Measurements from ENCODE around the gene SLC2A11.

SLC2A11 gene

DNA sequence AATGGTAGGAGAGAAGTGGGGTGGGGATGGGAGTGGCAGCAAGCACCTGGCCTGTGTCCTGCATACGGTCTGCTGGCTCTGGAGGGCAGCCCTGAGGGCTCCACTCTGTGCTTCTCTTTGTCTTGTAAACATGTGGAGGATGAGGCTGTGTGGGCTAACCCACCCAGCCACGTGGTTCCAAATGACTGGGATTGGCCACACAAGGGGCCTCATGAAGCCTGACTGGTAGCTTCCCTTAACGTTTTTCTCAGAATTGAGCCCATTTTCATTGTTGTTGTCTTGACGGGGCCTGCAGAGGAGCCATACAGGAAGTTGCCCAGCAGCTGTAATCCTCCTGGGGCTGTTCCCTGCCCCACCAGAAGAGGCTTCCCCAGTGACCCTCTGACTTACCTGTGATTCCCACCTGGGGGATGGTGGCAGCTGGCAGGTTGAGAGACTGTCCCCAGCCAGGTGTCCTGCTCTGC, 36.9 kb upstream of the SLC2A11 start:
- Histone ChIP-seq H3K4me3 (ENCODE audit: insufficient read length, low read depth) (no peak overlapping the region), H3K36me3 (ENCODE audit: insufficient read depth, insufficient read length, low read length) (peaks cover 88% of the 10 kb centered on the region), H3K9ac (ENCODE audit: insufficient read length, low read depth) (no peak overlapping the region), H3K9me3 (ENCODE audit: insufficient read depth, low read length) (no peaks in the 10 kb centered on the region), H3K4me1 (ENCODE audit: insufficient read depth, insufficient read length) (peaks cover under 1% of the 10 kb centered on the region), H3K27me3 (ENCODE audit: insufficient read depth, insufficient read length) (no peaks in the 10 kb centered on the region)
- DNase-seq (ENCODE audit: low read depth, low spot score) = no peak
- no peak for TF ChIP-seq ZNF274 (IDR thresholded peaks at IDR 0.05; ENCODE audit: low read depth, low read length)
- TF ChIP-seq SUZ12 (IDR thresholded peaks at IDR 0.05; ENCODE audit: extremely low read depth, insufficient read depth, insufficient read length) = no peak
- TF ChIP-seq YY1 (IDR thresholded peaks at IDR 0.05; ENCODE audit: insufficient read depth, insufficient read length) = no peak

DNA sequence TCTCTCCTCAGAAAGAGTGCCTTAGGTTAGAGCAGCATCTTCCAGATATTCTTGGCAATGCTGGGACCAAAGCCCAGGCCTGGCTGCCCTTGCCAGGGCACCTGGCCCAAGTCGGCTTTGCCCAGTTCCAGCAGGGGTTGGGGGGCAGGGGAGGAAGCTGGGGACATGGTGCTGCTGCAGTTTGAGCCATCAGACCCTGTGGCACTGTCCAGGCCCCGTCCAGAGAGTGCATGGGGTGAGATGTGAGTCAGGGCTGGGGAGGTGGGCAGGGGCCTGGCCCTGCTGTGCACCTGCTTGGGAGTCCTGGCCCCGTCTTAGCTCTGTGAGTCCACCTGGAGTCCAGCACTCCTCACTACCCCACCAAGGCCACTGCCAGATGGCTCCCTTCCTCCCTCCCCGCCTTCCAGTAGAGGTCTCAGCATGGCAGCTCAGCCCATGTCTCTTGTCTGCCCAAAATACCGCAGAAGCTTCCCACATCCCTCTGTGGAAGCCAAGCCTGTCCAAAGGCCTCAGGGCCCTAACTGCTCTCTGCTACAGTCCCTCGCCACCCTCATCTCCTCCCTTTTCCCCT, 35.5 kb upstream of the SLC2A11 start:
- no peaks in the 10 kb centered on the region for H3K27me3 ChIP-seq (ENCODE audit: insufficient read depth, insufficient read length)
- H3K4me3 ChIP-seq (ENCODE audit: insufficient read length, low read depth) = no peak overlapping the region
- TF ChIP-seq ZNF274 (IDR thresholded peaks at IDR 0.05; ENCODE audit: low read depth, low read length) (no peak), YY1 (IDR thresholded peaks at IDR 0.05; ENCODE audit: insufficient read depth, insufficient read length) (no peak), SUZ12 (IDR thresholded peaks at IDR 0.05; ENCODE audit: extremely low read depth, insufficient read depth, insufficient read length) (no peak)
- no peak overlapping the region for H3K9ac ChIP-seq (ENCODE audit: insufficient read length, low read depth)
- H3K36me3 ChIP-seq (ENCODE audit: insufficient read depth, insufficient read length, low read length) = peaks cover 88% of the 10 kb centered on the region
- H3K4me1 ChIP-seq (ENCODE audit: insufficient read depth, insufficient read length) = peaks cover 2% of the 10 kb centered on the region
- no peaks in the 10 kb centered on the region for H3K9me3 ChIP-seq (ENCODE audit: insufficient read depth, low read length)
- DNase-seq (ENCODE audit: low read depth, low spot score) = no peak

DNA sequence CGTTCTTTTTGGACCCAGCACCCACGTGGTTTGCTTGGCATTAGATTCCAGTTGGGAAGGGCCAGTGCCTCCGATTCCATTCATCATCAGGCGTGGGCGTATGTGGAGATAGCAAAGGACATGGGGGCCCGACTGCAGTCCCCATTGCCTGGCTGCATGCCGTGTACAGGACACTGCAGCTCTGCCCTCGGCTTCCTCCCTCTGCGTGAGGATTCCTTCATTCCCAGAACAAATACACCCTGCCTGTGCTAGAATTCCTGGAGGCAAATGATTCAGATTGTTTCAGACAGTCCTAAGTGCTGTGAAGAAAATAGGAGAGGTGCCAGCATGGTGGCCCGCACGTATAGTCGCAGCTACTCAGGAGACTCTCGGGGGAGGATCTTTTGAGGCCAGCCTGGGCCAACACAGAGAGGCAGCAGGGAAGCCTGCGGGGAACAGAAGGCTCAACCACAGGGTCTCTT, 34.3 kb upstream of the SLC2A11 start:
- Histone ChIP-seq H3K36me3 (ENCODE audit: insufficient read depth, insufficient read length, low read length) (peaks cover 87% of the 10 kb centered on the region), H3K4me3 (ENCODE audit: insufficient read length, low read depth) (no peak overlapping the region), H3K9me3 (ENCODE audit: insufficient read depth, low read length) (no peaks in the 10 kb centered on the region), H3K27me3 (ENCODE audit: insufficient read depth, insufficient read length) (no peaks in the 10 kb centered on the region), H3K9ac (ENCODE audit: insufficient read length, low read depth) (no peak overlapping the region), H3K4me1 (ENCODE audit: insufficient read depth, insufficient read length) (peaks cover 7% of the 10 kb centered on the region)
- DNase-seq (ENCODE audit: low read depth, low spot score) = no peak
- TF ChIP-seq SUZ12 (IDR thresholded peaks at IDR 0.05; ENCODE audit: extremely low read depth, insufficient read depth, insufficient read length) (no peak), ZNF274 (IDR thresholded peaks at IDR 0.05; ENCODE audit: low read depth, low read length) (no peak), YY1 (IDR thresholded peaks at IDR 0.05; ENCODE audit: insufficient read depth, insufficient read length) (no peak)

DNA sequence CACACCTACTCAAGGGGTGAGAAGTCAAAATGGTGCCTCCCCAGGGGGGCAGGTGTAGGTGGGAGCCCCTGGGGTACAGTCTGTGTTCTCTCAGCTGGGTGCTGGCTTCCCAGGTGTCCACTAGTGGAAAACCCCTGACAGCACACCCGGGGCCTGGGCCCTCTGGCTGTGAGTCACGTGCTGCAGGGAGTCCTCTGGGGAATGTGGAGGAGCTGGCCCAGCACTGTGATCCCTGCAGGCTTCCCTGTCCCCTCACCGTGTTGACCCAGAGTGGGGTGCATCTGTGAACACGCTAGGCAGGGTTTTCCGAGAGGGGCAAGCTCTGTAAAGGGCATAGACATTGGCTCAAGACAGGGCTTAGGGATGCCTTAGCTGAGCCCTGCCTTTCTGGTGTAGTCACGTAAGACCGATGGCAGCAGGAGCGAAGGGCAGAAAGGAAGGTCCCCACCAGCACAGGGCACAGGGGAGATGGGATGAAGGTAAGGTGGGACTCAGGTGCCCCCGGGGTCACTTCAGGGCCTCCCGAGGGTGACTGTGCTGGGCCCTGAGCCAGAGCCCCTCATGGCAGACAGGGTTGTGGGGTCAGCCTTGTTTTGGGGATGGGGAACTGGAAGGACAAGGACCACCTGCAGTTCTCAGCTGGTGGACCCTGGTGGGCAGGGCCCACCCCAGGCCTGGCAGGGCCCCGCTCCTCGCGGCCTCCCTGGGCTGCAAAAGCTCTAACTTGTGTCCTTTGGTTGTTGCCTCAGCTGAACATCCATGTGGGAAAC, 33.0 kb upstream of the SLC2A11 start:
- Histone ChIP-seq H3K4me1 (ENCODE audit: insufficient read depth, insufficient read length) (peaks cover 7% of the 10 kb centered on the region), H3K9me3 (ENCODE audit: insufficient read depth, low read length) (no peaks in the 10 kb centered on the region), H3K9ac (ENCODE audit: insufficient read length, low read depth) (no peak overlapping the region), H3K27me3 (ENCODE audit: insufficient read depth, insufficient read length) (no peaks in the 10 kb centered on the region), H3K4me3 (ENCODE audit: insufficient read length, low read depth) (no peak overlapping the region), H3K36me3 (ENCODE audit: insufficient read depth, insufficient read length, low read length) (peaks cover 87% of the 10 kb centered on the region)
- TF ChIP-seq YY1 (IDR thresholded peaks at IDR 0.05; ENCODE audit: insufficient read depth, insufficient read length) (no peak), SUZ12 (IDR thresholded peaks at IDR 0.05; ENCODE audit: extremely low read depth, insufficient read depth, insufficient read length) (no peak), ZNF274 (IDR thresholded peaks at IDR 0.05; ENCODE audit: low read depth, low read length) (no peak)
- DNase-seq (ENCODE audit: low read depth, low spot score) = no peak

DNA sequence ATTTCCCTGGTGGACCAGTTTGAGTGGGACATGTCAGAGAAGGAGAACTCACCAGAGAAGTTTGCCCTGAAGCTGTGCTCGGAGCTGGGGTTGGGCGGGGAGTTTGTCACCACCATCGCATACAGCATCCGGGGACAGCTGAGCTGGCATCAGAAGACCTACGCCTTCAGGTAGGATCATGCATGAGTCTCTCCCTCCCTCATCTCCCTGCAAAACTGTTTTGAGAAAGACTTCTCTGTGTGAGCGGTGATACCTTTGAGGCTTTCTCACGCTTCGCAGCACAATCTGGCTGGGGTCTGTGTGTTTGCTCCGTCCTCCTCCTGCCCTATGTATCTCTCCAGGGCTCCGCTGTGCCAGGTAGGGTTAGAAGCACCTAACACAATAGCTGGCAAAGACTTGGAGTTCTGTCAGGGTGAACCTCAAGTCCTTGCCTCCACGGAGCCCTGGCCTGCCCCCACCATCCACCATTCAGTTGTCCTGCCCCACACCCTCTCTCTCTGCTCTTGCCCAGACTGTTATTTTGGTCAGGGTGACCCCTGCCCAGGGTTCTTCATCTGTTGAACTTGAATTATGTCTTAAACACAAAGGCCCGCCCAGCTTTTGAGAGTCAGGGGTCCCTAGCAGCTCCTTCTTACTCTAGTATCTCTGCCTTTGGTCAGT, 32.3 kb upstream of the SLC2A11 start:
- Histone ChIP-seq H3K27me3 (ENCODE audit: insufficient read depth, insufficient read length) (no peaks in the 10 kb centered on the region), H3K9ac (ENCODE audit: insufficient read length, low read depth) (no peak overlapping the region), H3K36me3 (ENCODE audit: insufficient read depth, insufficient read length, low read length) (peaks cover 88% of the 10 kb centered on the region), H3K9me3 (ENCODE audit: insufficient read depth, low read length) (no peaks in the 10 kb centered on the region), H3K4me1 (ENCODE audit: insufficient read depth, insufficient read length) (peaks cover 7% of the 10 kb centered on the region), H3K4me3 (ENCODE audit: insufficient read length, low read depth) (no peak overlapping the region)
- DNase-seq (ENCODE audit: low read depth, low spot score) = no peak
- TF ChIP-seq SUZ12 (IDR thresholded peaks at IDR 0.05; ENCODE audit: extremely low read depth, insufficient read depth, insufficient read length) (no peak), YY1 (IDR thresholded peaks at IDR 0.05; ENCODE audit: insufficient read depth, insufficient read length) (no peak), ZNF274 (IDR thresholded peaks at IDR 0.05; ENCODE audit: low read depth, low read length) (no peak)

DNA sequence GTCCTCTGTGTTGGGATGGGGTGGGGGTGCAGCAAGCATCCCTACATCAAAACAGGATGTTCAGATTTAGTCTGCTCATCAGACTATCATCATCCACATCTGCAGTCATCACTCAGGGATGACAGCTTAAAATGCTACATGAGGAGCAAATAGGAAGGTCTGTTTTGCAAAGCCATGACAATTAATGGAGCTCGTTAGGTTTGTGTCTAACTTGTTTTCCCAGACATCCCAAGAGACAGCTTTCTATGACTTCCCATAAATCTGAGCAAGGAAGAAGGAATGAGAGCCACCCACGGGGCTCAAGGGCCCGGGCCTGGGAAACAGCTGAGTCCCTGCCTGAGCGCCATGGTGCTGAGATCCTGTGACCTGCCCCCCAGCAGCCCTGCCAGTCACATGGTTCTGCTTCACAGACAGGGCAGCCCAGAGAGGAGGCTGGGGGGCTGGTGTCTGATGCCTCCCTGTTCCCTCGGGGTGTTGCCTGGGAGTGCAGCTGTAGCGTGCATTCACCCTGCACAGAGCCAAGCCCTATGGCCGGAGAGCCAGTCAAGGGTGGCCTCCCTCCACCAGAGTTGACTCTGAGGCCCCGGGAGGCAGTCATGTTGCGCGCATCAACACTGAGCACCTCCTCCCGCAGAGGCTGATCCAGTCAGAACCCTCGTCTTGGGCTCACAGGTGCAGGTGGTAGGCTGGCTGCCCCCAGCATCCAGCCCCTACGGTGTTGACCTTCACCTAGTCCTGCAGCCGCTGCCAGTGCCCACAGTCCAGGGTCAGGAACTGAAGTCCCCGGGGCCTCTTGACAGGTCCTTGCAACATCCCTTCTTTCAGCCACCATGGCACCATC, 30.9 kb upstream of the SLC2A11 start:
- H3K4me3 ChIP-seq (ENCODE audit: insufficient read length, low read depth) = no peak overlapping the region
- no peaks in the 10 kb centered on the region for H3K27me3 ChIP-seq (ENCODE audit: insufficient read depth, insufficient read length)
- H3K4me1 ChIP-seq (ENCODE audit: insufficient read depth, insufficient read length) = peaks cover 7% of the 10 kb centered on the region
- DNase-seq (ENCODE audit: low read depth, low spot score) = no peak
- H3K9me3 ChIP-seq (ENCODE audit: insufficient read depth, low read length) = no peaks in the 10 kb centered on the region
- TF ChIP-seq ZNF274 (IDR thresholded peaks at IDR 0.05; ENCODE audit: low read depth, low read length) (no peak), SUZ12 (IDR thresholded peaks at IDR 0.05; ENCODE audit: extremely low read depth, insufficient read depth, insufficient read length) (no peak), YY1 (IDR thresholded peaks at IDR 0.05; ENCODE audit: insufficient read depth, insufficient read length) (no peak)
- H3K36me3 ChIP-seq (ENCODE audit: insufficient read depth, insufficient read length, low read length) = peaks cover 87% of the 10 kb centered on the region
- no peak overlapping the region for H3K9ac ChIP-seq (ENCODE audit: insufficient read length, low read depth)
